WTC11 (cell line): ENCODE data around the gene NR2F2. TPM values are rescaled to one million over a fixed set of nuclear protein-coding genes. Genes with fewer than 3 reads are reported as not detected.

Experiments used
- ATAC-seq: fragments of 200-7000 bp; cut with Tn5 transposase; 2 replicates; pipeline ENCODE4 v1.10.0; 2021; ENCODE audit warnings: mild to moderate bottlenecking, moderate library complexity
- CTCF ChIA-PET: fragments of 300-600 bp; sonication (Branson Sonifier 250); formaldehyde crosslinking; loops from one replicate; lab custom pipeline; 2021; ENCODE audit warnings: antibody characterized with exemption; lab: Charles Lee
- POLR2A ChIA-PET: fragments of 350-600 bp; sonication (Branson Sonifier 250); formaldehyde crosslinking; loops from one replicate; lab custom pipeline; 2021; ENCODE audit warnings: antibody characterized with exemption; lab: Charles Lee
- DNase-seq: peaks from one replicate; pipeline ENCODE4 v3.0.0; 2021; ENCODE audit warnings: low spot score
- H3K27ac Mint-ChIP-seq: 2 replicates; pipeline ENCODE4 v1.8.0; 2021; ENCODE audit warnings: mixed read lengths
- H3K27me3 Mint-ChIP-seq: 2 replicates; pipeline ENCODE4 v1.8.0; 2021; ENCODE audit warnings: low read depth, mild to moderate bottlenecking, moderate library complexity, mixed read lengths
- H3K36me3 Mint-ChIP-seq: 2 replicates; pipeline ENCODE4 v1.8.0; 2021; ENCODE audit warnings: mixed read lengths
- H3K4me1 Mint-ChIP-seq: 2 replicates; pipeline ENCODE4 v1.8.0; 2022; ENCODE audit warnings: mixed read lengths
- H3K4me3 Mint-ChIP-seq: 2 replicates; pipeline ENCODE4 v1.8.0; 2021; ENCODE audit warnings: mild to moderate bottlenecking, moderate library complexity, mixed read lengths
- H3K9me3 Mint-ChIP-seq: 2 replicates; pipeline ENCODE4 v1.8.0; 2021; ENCODE audit warnings: mixed read lengths
- ATF6 ChIP-seq: sonication (generic); formaldehyde crosslinking; IDR thresholded peaks from 2 replicates; pipeline ENCODE4 v1.8.1; 2023; ENCODE audit warnings: mild to moderate bottlenecking, missing genetic modification reagents
- FOXJ3 ChIP-seq: sonication (generic); formaldehyde crosslinking; IDR thresholded peaks from 2 replicates; pipeline ENCODE4 v1.9.0; 2021; ENCODE audit warnings: missing genetic modification reagents, mild to moderate bottlenecking, borderline replicate concordance
- IRF2 ChIP-seq: sonication (generic); formaldehyde crosslinking; IDR thresholded peaks from 2 replicates; pipeline ENCODE4 v1.8.0; 2022; ENCODE audit warnings: low read depth, missing genetic modification reagents, borderline replicate concordance
- JUN ChIP-seq: sonication (generic); formaldehyde crosslinking; IDR thresholded peaks from 2 replicates; pipeline ENCODE4 v1.8.0; 2023; ENCODE audit warnings: mild to moderate bottlenecking, missing genetic modification reagents
- MAX ChIP-seq: sonication (generic); formaldehyde crosslinking; IDR thresholded peaks from 2 replicates; pipeline ENCODE4 v1.8.0; 2022; ENCODE audit warnings: mild to moderate bottlenecking, missing genetic modification reagents
- MYBL2 ChIP-seq: sonication (generic); formaldehyde crosslinking; IDR thresholded peaks from 2 replicates; pipeline ENCODE4 v1.8.1; 2023; ENCODE audit warnings: mild to moderate bottlenecking, moderate library complexity, missing genetic modification reagents
- PRRX2 ChIP-seq: fragments of 250-450 bp; sonication (Bioruptor Pico); IDR thresholded peaks from 2 replicates; pipeline ENCODE4 v1.8.0; 2021; ENCODE audit warnings: mild to moderate bottlenecking
- STAT6 ChIP-seq: sonication (generic); formaldehyde crosslinking; conservative IDR thresholded peaks from 2 replicates; pipeline ENCODE4 v1.8.1; 2023; ENCODE audit warnings: mild to moderate bottlenecking, low read depth, missing genetic modification reagents, moderate library complexity
- TEAD1 ChIP-seq: sonication (generic); formaldehyde crosslinking; IDR thresholded peaks from 2 replicates; pipeline ENCODE4 v1.8.0; 2022; ENCODE audit warnings: mild to moderate bottlenecking, missing genetic modification reagents
- TP53 ChIP-seq: sonication (generic); formaldehyde crosslinking; IDR thresholded peaks from 2 replicates; pipeline ENCODE4 v1.8.1; 2023; ENCODE audit warnings: mild to moderate bottlenecking, missing genetic modification reagents
- ZNF263 ChIP-seq: sonication (generic); formaldehyde crosslinking; IDR thresholded peaks from 2 replicates; pipeline ENCODE4 v1.8.1; 2022; ENCODE audit warnings: low read depth, mild to moderate bottlenecking, moderate library complexity, missing genetic modification reagents
- ZNF396 ChIP-seq: fragments of 250-450 bp; sonication (Bioruptor Pico); IDR thresholded peaks from 2 replicates; pipeline ENCODE4 v1.8.0; 2021; ENCODE audit warnings: mild to moderate bottlenecking, moderate library complexity, borderline replicate concordance
- ZNF425 ChIP-seq: fragments of 250-450 bp; sonication (Bioruptor Pico); conservative IDR thresholded peaks from 2 replicates; pipeline ENCODE4 v1.9.0; 2021; ENCODE audit warnings: mild to moderate bottlenecking
- ZNF671 ChIP-seq: fragments of 250-450 bp; sonication (Bioruptor Pico); IDR thresholded peaks from 2 replicates; pipeline ENCODE4 v1.8.0; 2021; ENCODE audit warnings: mild to moderate bottlenecking
- total RNA-seq: library from RNA; stranded (reverse); gene quantifications from 3 replicates; pipeline ENCODE4 v1.2.3, GENCODE V29; 2021
- TF ChIP-seq, protein P1 (sequence below): sonication (generic); formaldehyde crosslinking; IDR thresholded peaks from 2 replicates; pipeline ENCODE4 v1.8.1; 2022; ENCODE audit warnings: mild to moderate bottlenecking, missing genetic modification reagents, moderate library complexity, borderline replicate concordance
- TF ChIP-seq, protein P2 (sequence below): fragments of 250-450 bp; sonication (Bioruptor Pico); IDR thresholded peaks from 2 replicates; pipeline ENCODE4 v1.9.0; 2021; ENCODE audit warnings: mild to moderate bottlenecking, borderline replicate concordance

Gene NR2F2
- total RNA-seq, 1 experiment from 2014 or later: 0.57 TPM

- Mint-ChIP-seq H3K4me1 (peaks cover 63% of the 10 kb centered on the region), H3K36me3 (no peaks in the 10 kb centered on the region; the same call in 1 of the 2 replicates)
- TF ChIP-seq ATF6 (CRISPR knock-in tag): no peak
- no peak for TF ChIP-seq ZNF263 (CRISPR knock-in tag)
- no peak for TF ChIP-seq ZNF671
- no peak for TF ChIP-seq PRRX2 (CRISPR knock-in tag)
- TF ChIP-seq, protein P1, sequence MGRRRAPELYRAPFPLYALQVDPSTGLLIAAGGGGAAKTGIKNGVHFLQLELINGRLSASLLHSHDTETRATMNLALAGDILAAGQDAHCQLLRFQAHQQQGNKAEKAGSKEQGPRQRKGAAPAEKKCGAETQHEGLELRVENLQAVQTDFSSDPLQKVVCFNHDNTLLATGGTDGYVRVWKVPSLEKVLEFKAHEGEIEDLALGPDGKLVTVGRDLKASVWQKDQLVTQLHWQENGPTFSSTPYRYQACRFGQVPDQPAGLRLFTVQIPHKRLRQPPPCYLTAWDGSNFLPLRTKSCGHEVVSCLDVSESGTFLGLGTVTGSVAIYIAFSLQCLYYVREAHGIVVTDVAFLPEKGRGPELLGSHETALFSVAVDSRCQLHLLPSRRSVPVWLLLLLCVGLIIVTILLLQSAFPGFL: no peak
- no peak for TF ChIP-seq JUN
- TF ChIP-seq MYBL2 (CRISPR knock-in tag): no peak
- TF ChIP-seq, all 79 proteins: peak for 0
- peak overlapping the region; percentile 64 for H3K4me3 Mint-ChIP-seq
- H3K9me3 Mint-ChIP-seq: no peaks in the 10 kb centered on the region
- DNase-seq (peak; percentile 71), ATAC-seq (peak; percentile 25)
- no peak overlapping the region for H3K27ac Mint-ChIP-seq
- ChIA-PET POLR2A (no interaction called here), CTCF (interaction anchor here (0.9 to 3.9 kb wide), 5 partner anchors 10 to 883 kb away, joined by 3 to 27 read pairs (median 5); no protein-coding TSS in a partner anchor)
- H3K27me3 Mint-ChIP-seq: no peaks in the 10 kb centered on the region
These were observed 32.5 kb downstream of the NR2F2 start for GRCh38 chr15:96362755-96363651.

DNA sequence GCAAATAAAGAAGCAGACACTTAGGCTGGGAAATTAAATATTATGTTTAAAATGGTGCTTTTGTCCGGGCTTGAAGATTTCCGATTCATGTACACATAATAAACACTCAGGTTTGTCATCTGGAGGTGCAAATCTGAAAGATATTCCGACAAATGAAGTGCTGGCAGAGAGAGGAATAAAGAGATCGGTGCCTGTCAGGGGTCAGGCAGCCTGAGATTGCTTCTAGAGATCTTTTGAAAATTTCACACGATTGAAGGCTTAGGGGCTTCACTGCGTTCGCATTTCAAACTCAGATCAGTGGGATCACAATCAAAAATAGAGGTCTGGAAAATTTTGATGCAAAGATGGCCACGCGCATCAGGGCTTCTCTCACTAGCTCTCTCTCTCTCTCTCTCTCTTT lies 33.2 kb downstream of the NR2F2 start:
- Mint-ChIP-seq H3K4me3 (peak overlapping the region; percentile 64), H3K27ac (no peak overlapping the region), H3K27me3 (no peaks in the 10 kb centered on the region), H3K4me1 (peaks cover 63% of the 10 kb centered on the region), H3K9me3 (no peaks in the 10 kb centered on the region), H3K36me3 (no peaks in the 10 kb centered on the region; the same call in 1 of the 2 replicates)
- ChIA-PET POLR2A (no interaction called here), CTCF (interaction anchor here (0.9 to 3.9 kb wide), 4 partner anchors 36 to 882 kb away, joined by 3 to 27 read pairs (median 6); no protein-coding TSS in a partner anchor)
- ATAC-seq (no peak), DNase-seq (no peak)
- TF ChIP-seq STAT6 (CRISPR knock-in tag) (no peak), IRF2 (no peak), FOXJ3 (no peak), ZNF396 (CRISPR knock-in tag) (no peak), TP53 (CRISPR knock-in tag) (no peak), ZNF425 (CRISPR knock-in tag) (no peak), PRRX2 (CRISPR knock-in tag) (no peak), TEAD1 (CRISPR knock-in tag) (no peak), MAX (CRISPR knock-in tag) (no peak)
- TF ChIP-seq, protein P2, sequence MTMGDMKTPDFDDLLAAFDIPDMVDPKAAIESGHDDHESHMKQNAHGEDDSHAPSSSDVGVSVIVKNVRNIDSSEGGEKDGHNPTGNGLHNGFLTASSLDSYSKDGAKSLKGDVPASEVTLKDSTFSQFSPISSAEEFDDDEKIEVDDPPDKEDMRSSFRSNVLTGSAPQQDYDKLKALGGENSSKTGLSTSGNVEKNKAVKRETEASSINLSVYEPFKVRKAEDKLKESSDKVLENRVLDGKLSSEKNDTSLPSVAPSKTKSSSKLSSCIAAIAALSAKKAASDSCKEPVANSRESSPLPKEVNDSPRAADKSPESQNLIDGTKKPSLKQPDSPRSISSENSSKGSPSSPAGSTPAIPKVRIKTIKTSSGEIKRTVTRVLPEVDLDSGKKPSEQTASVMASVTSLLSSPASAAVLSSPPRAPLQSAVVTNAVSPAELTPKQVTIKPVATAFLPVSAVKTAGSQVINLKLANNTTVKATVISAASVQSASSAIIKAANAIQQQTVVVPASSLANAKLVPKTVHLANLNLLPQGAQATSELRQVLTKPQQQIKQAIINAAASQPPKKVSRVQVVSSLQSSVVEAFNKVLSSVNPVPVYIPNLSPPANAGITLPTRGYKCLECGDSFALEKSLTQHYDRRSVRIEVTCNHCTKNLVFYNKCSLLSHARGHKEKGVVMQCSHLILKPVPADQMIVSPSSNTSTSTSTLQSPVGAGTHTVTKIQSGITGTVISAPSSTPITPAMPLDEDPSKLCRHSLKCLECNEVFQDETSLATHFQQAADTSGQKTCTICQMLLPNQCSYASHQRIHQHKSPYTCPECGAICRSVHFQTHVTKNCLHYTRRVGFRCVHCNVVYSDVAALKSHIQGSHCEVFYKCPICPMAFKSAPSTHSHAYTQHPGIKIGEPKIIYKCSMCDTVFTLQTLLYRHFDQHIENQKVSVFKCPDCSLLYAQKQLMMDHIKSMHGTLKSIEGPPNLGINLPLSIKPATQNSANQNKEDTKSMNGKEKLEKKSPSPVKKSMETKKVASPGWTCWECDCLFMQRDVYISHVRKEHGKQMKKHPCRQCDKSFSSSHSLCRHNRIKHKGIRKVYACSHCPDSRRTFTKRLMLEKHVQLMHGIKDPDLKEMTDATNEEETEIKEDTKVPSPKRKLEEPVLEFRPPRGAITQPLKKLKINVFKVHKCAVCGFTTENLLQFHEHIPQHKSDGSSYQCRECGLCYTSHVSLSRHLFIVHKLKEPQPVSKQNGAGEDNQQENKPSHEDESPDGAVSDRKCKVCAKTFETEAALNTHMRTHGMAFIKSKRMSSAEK: no peak
